ENCODE results near the gene GLO1.

GLO1 gene

GRCh38 chr6:38722727-38723334 lies 19.9 kb upstream of the GLO1 start:
- no peak overlapping the region for H3K27ac ChIP-seq (ENCODE audit: low read length)
- H3K9ac ChIP-seq (ENCODE audit: low read depth, low read length): no peak overlapping the region
- H3K9me3 ChIP-seq (ENCODE audit: insufficient read depth, low read depth, low read length): no peaks in the 10 kb centered on the region
- no peaks in the 10 kb centered on the region for H3K36me3 ChIP-seq (ENCODE audit: insufficient read depth, low read depth, low read length)
- no peaks in the 10 kb centered on the region for H3K4me1 ChIP-seq (ENCODE audit: insufficient read depth, low read length)
- no peaks in the 10 kb centered on the region for H3K27me3 ChIP-seq (ENCODE audit: insufficient read depth, low read length)
- no peak overlapping the region for H3K4me3 ChIP-seq (ENCODE audit: low read length)

- Histone ChIP-seq H3K9ac (ENCODE audit: low read depth, low read length) (no peak overlapping the region), H3K4me3 (ENCODE audit: low read length) (no peak overlapping the region), H3K9me3 (ENCODE audit: insufficient read depth, low read depth, low read length) (no peaks in the 10 kb centered on the region), H3K27ac (ENCODE audit: low read length) (no peak overlapping the region), H3K27me3 (ENCODE audit: insufficient read depth, low read length) (peaks cover 1% of the 10 kb centered on the region), H3K4me1 (ENCODE audit: insufficient read depth, low read length) (no peaks in the 10 kb centered on the region), H3K36me3 (ENCODE audit: insufficient read depth, low read depth, low read length) (no peaks in the 10 kb centered on the region)
Observed at GRCh38 chr6:38722038-38722437, 19.1 kb upstream of the GLO1 start.

GRCh38 chr6:38720295-38720694 lies 17.4 kb upstream of the GLO1 start:
- no peak overlapping the region for H3K9ac ChIP-seq (ENCODE audit: low read depth, low read length)
- no peaks in the 10 kb centered on the region for H3K36me3 ChIP-seq (ENCODE audit: insufficient read depth, low read depth, low read length)
- H3K4me3 ChIP-seq (ENCODE audit: low read length): no peak overlapping the region
- no peaks in the 10 kb centered on the region for H3K4me1 ChIP-seq (ENCODE audit: insufficient read depth, low read length)
- no peaks in the 10 kb centered on the region for H3K9me3 ChIP-seq (ENCODE audit: insufficient read depth, low read depth, low read length)
- H3K27me3 ChIP-seq (ENCODE audit: insufficient read depth, low read length): peaks cover 19% of the 10 kb centered on the region
- no peak overlapping the region for H3K27ac ChIP-seq (ENCODE audit: low read length)

- Histone ChIP-seq H3K36me3 (ENCODE audit: insufficient read depth, low read depth, low read length) (no peaks in the 10 kb centered on the region), H3K9me3 (ENCODE audit: insufficient read depth, low read depth, low read length) (no peaks in the 10 kb centered on the region), H3K9ac (ENCODE audit: low read depth, low read length) (no peak overlapping the region), H3K27ac (ENCODE audit: low read length) (no peak overlapping the region), H3K27me3 (ENCODE audit: insufficient read depth, low read length) (peaks cover 28% of the 10 kb centered on the region), H3K4me3 (ENCODE audit: low read length) (no peak overlapping the region), H3K4me1 (ENCODE audit: insufficient read depth, low read length) (no peaks in the 10 kb centered on the region)
Observed at GRCh38 chr6:38719358-38719757, 16.4 kb upstream of the GLO1 start.

GRCh38 chr6:38716825-38717224 lies 13.9 kb upstream of the GLO1 start:
- no peaks in the 10 kb centered on the region for H3K9me3 ChIP-seq (ENCODE audit: insufficient read depth, low read depth, low read length)
- no peak overlapping the region for H3K27ac ChIP-seq (ENCODE audit: low read length)
- H3K4me3 ChIP-seq (ENCODE audit: low read length): no peak overlapping the region
- peaks cover 2% of the 10 kb centered on the region; the same call in 1 of the 2 replicates for H3K4me1 ChIP-seq (ENCODE audit: insufficient read depth, low read length)
- no peaks in the 10 kb centered on the region for H3K36me3 ChIP-seq (ENCODE audit: insufficient read depth, low read depth, low read length)
- no peak overlapping the region for H3K9ac ChIP-seq (ENCODE audit: low read depth, low read length)
- H3K27me3 ChIP-seq (ENCODE audit: insufficient read depth, low read length): peaks cover 45% of the 10 kb centered on the region

GRCh38 chr6:38715016-38715689 lies 12.2 kb upstream of the GLO1 start, which contains the start of gene DNAH8:
TSS of gene DNAH8 (plus strand) at chr6:38715311. CDS start at chr6:38722810, 7,499 bp downstream.
- peak within 1 kb of the TSS; percentile 59 for H3K4me3 ChIP-seq (ENCODE audit: low read length)
- no peak within 1 kb of the TSS for H3K27ac ChIP-seq (ENCODE audit: low read length)
- H3K9me3 ChIP-seq (ENCODE audit: insufficient read depth, low read depth, low read length): 0 out of 2 replicates have a peak, but pooled peaks cover 5% of the 10 kb centered on the region
- H3K4me1 ChIP-seq (ENCODE audit: insufficient read depth, low read length): peaks cover 2% of the 10 kb centered on the region; the same call in 1 of the 2 replicates
- no peaks in the 10 kb centered on the region for H3K36me3 ChIP-seq (ENCODE audit: insufficient read depth, low read depth, low read length)
- peaks cover 45% of the 10 kb centered on the region for H3K27me3 ChIP-seq (ENCODE audit: insufficient read depth, low read length)
- H3K9ac ChIP-seq (ENCODE audit: low read depth, low read length): no peak within 1 kb of the TSS

GRCh38 chr6:38714239-38715015 lies 11.5 kb upstream of the GLO1 start:
- peak overlapping the region; percentile 59 for H3K4me3 ChIP-seq (ENCODE audit: low read length)
- H3K27ac ChIP-seq (ENCODE audit: low read length): no peak overlapping the region
- peaks cover 2% of the 10 kb centered on the region; the same call in 1 of the 2 replicates for H3K4me1 ChIP-seq (ENCODE audit: insufficient read depth, low read length)
- peaks cover 5% of the 10 kb centered on the region; the same call in 1 of the 2 replicates for H3K9me3 ChIP-seq (ENCODE audit: insufficient read depth, low read depth, low read length)
- H3K9ac ChIP-seq (ENCODE audit: low read depth, low read length): no peak overlapping the region
- H3K27me3 ChIP-seq (ENCODE audit: insufficient read depth, low read length): peaks cover 45% of the 10 kb centered on the region
- H3K36me3 ChIP-seq (ENCODE audit: insufficient read depth, low read depth, low read length): no peaks in the 10 kb centered on the region

GRCh38 chr6:38713812-38714211 lies 10.9 kb upstream of the GLO1 start:
- Histone ChIP-seq H3K9me3 (ENCODE audit: insufficient read depth, low read depth, low read length) (peaks cover 5% of the 10 kb centered on the region; the same call in 1 of the 2 replicates), H3K4me3 (ENCODE audit: low read length) (no peak overlapping the region), H3K9ac (ENCODE audit: low read depth, low read length) (no peak overlapping the region), H3K27me3 (ENCODE audit: insufficient read depth, low read length) (peaks cover 45% of the 10 kb centered on the region), H3K27ac (ENCODE audit: low read length) (no peak overlapping the region), H3K36me3 (ENCODE audit: insufficient read depth, low read depth, low read length) (no peaks in the 10 kb centered on the region), H3K4me1 (ENCODE audit: insufficient read depth, low read length) (peaks cover 2% of the 10 kb centered on the region; the same call in 1 of the 2 replicates)

GRCh38 chr6:38708496-38708895 lies 5.6 kb upstream of the GLO1 start:
- Histone ChIP-seq H3K9me3 (ENCODE audit: insufficient read depth, low read depth, low read length) (peaks cover 5% of the 10 kb centered on the region; the same call in 1 of the 2 replicates), H3K36me3 (ENCODE audit: insufficient read depth, low read depth, low read length) (no peaks in the 10 kb centered on the region), H3K4me1 (ENCODE audit: insufficient read depth, low read length) (no peaks in the 10 kb centered on the region), H3K27me3 (ENCODE audit: insufficient read depth, low read length) (peaks cover 9% of the 10 kb centered on the region), H3K27ac (ENCODE audit: low read length) (no peak overlapping the region), H3K9ac (ENCODE audit: low read depth, low read length) (no peak overlapping the region), H3K4me3 (ENCODE audit: low read length) (no peak overlapping the region)

- Histone ChIP-seq H3K4me1 (ENCODE audit: insufficient read depth, low read length) (no peaks in the 10 kb centered on the region), H3K27ac (ENCODE audit: low read length) (no peak overlapping the region), H3K4me3 (ENCODE audit: low read length) (no peak overlapping the region), H3K9me3 (ENCODE audit: insufficient read depth, low read depth, low read length) (peaks cover 5% of the 10 kb centered on the region; the same call in 1 of the 2 replicates), H3K36me3 (ENCODE audit: insufficient read depth, low read depth, low read length) (0 out of 2 replicates have a peak, but pooled peaks cover 4% of the 10 kb centered on the region), H3K9ac (ENCODE audit: low read depth, low read length) (no peak overlapping the region), H3K27me3 (ENCODE audit: insufficient read depth, low read length) (no peaks in the 10 kb centered on the region; the same call in 1 of the 2 replicates)
Observed at GRCh38 chr6:38705924-38706323, 3.0 kb upstream of the GLO1 start.

GRCh38 chr6:38703949-38704590 lies 1.1 kb upstream of the GLO1 start:
- no peak overlapping the region for H3K9ac ChIP-seq (ENCODE audit: low read depth, low read length)
- H3K4me3 ChIP-seq (ENCODE audit: low read length): no peak overlapping the region
- no peaks in the 10 kb centered on the region for H3K4me1 ChIP-seq (ENCODE audit: insufficient read depth, low read length)
- peaks cover 11% of the 10 kb centered on the region; the same call in 1 of the 2 replicates for H3K36me3 ChIP-seq (ENCODE audit: insufficient read depth, low read depth, low read length)
- H3K27ac ChIP-seq (ENCODE audit: low read length): no peak overlapping the region
- H3K27me3 ChIP-seq (ENCODE audit: insufficient read depth, low read length): no peaks in the 10 kb centered on the region; the same call in 1 of the 2 replicates
- H3K9me3 ChIP-seq (ENCODE audit: insufficient read depth, low read depth, low read length): no peaks in the 10 kb centered on the region

Measured in iPS-20b (cell line).